GM23248 (cell line): ENCODE measurements around the gene UBE2I. TPM values are rescaled to one million over a fixed set of nuclear protein-coding genes. Genes with fewer than 3 reads are reported as not detected.

Source experiments
- DNase-seq: peaks from one replicate; pipeline ENCODE4 v3.0.0-alpha.2; 2015
- H2AFZ ChIP-seq: fragments of 200-600 bp; sonication (generic); 2 replicates; pipeline ENCODE4 v1.6.1; 2016; ENCODE audit warnings: antibody characterized with exemption
- H3F3A ChIP-seq: fragments of 200-600 bp; sonication (generic); 2 replicates; pipeline ENCODE4 v1.6.1; 2016; ENCODE audit warnings: mild to moderate bottlenecking, antibody characterized with exemption, mixed run types; ENCODE audit not compliant: insufficient read depth
- H3K27ac ChIP-seq: fragments of 200-600 bp; sonication (generic); 2 replicates; pipeline ENCODE4 v1.5.1; 2016; ENCODE audit warnings: mild to moderate bottlenecking
- H3K27me3 ChIP-seq: fragments of 200-600 bp; sonication (generic); replicated peaks from 2 replicates; pipeline ENCODE4 v1.6.1; 2016; ENCODE audit warnings: mild to moderate bottlenecking; ENCODE audit not compliant: insufficient read depth
- H3K36me3 ChIP-seq: fragments of 200-600 bp; sonication (generic); 2 replicates; pipeline ENCODE4 v1.6.1; 2016; ENCODE audit warnings: low read depth, mild to moderate bottlenecking
- H3K4me1 ChIP-seq: fragments of 200-600 bp; sonication (generic); 2 replicates; pipeline ENCODE4 v1.6.1; 2016; ENCODE audit warnings: mild to moderate bottlenecking; ENCODE audit not compliant: insufficient read depth
- H3K4me2 ChIP-seq: fragments of 200-600 bp; sonication (generic); one replicate; pipeline ENCODE4 v1.6.1; 2016; ENCODE audit warnings: mild to moderate bottlenecking; ENCODE audit not compliant: unreplicated experiment
- H3K4me3 ChIP-seq: fragments of 200-600 bp; sonication (generic); 2 replicates; pipeline ENCODE4 v1.5.1; 2016; ENCODE audit warnings: mild to moderate bottlenecking
- H3K79me2 ChIP-seq: fragments of 200-600 bp; sonication (generic); 2 replicates; pipeline ENCODE4 v1.6.1; 2016; ENCODE audit warnings: mild to moderate bottlenecking; ENCODE audit not compliant: insufficient read depth
- H3K9ac ChIP-seq: fragments of 200-600 bp; sonication (generic); 2 replicates; pipeline ENCODE4 v1.6.1; 2016; ENCODE audit warnings: mild to moderate bottlenecking
- H3K9me2 ChIP-seq: fragments of 200-600 bp; sonication (generic); 2 replicates; pipeline ENCODE4 v1.6.1; 2016; ENCODE audit warnings: mixed run types, mild to moderate bottlenecking, moderate library complexity; ENCODE audit not compliant: insufficient read depth
- H3K9me3 ChIP-seq: fragments of 200-600 bp; sonication (generic); one replicate; pipeline ENCODE4 v1.6.1; 2017; ENCODE audit warnings: low read depth
- H4K20me1 ChIP-seq: fragments of 200-600 bp; sonication (generic); 2 replicates; pipeline ENCODE4 v1.6.0; 2016; ENCODE audit not compliant: insufficient read depth
- EZH2 ChIP-seq: fragments of 200-600 bp; sonication (generic); IDR thresholded peaks from 2 replicates; pipeline ENCODE4 v1.6.1; 2018; ENCODE audit warnings: antibody characterized with exemption, mild to moderate bottlenecking; ENCODE audit not compliant: insufficient read depth, poor library complexity, severe bottlenecking
- EZH2phosphoT487 ChIP-seq: fragments of 200-600 bp; sonication (generic); IDR thresholded peaks from 2 replicates; pipeline ENCODE4 v1.6.1; 2018; ENCODE audit warnings: antibody characterized with exemption, moderate library complexity, mild to moderate bottlenecking, low read depth; ENCODE audit not compliant: insufficient read depth
- WGBS, 2 experiments: methylation state at CpG; one replicate each; pipeline ENCODE4 v1.1.6; 2015 to 2017; ENCODE audit warnings: low lambda C conversion rate in 2 of 2, low coverage in 1 of 2; ENCODE audit errors: missing lambda C conversion rate in 2 of 2; 5-methylcytosine and 5-hydroxymethylcytosine counted together
- in situ Hi-C: fragments of 300-500 bp; cut with MboI; formaldehyde crosslinking; loops from 2 replicates; pipeline ENCODE4 v1.15.0; 2020
- polyA plus RNA-seq: library from polyadenylated mRNA; unstranded; fragments of >200 nt; fragmentation: Nextera tagmentation; extraction: Ambion mirVana; gene quantifications from 2 replicates; pipeline ENCODE4 v1.2.1, GENCODE V29; 2016
- total RNA-seq: library from RNA; depleted of rRNA; stranded (reverse); fragments of >200 nt; shearing (Covaris generic); gene quantifications from 2 replicates; pipeline ENCODE4 v1.2.3, GENCODE V29; 2014

Gene UBE2I
- total and polyA plus RNA-seq, 2 experiments from 2014 or later: 77.7 to 134 TPM

GRCh38 chr16:1298406-1298805, 11.0 kb upstream of the UBE2I start:
- Histone ChIP-seq H3K9me2 (no peaks in the 10 kb centered on the region), H3K79me2 (no peaks in the 10 kb centered on the region), H3K4me1 (no peaks in the 10 kb centered on the region), H3K9ac (no peak overlapping the region), H3K4me3 (no peak overlapping the region), H3K36me3 (no peaks in the 10 kb centered on the region), H3K27ac (no peak overlapping the region), H3K9me3 (no peaks in the 10 kb centered on the region), H2AFZ (no peak overlapping the region), H3K27me3 (peaks cover 16% of the 10 kb centered on the region), H3F3A (no peaks in the 10 kb centered on the region), H3K4me2 (no peak overlapping the region), H4K20me1 (no peaks in the 10 kb centered on the region)
- TF ChIP-seq EZH2phosphoT487 (no peak), EZH2 (no peak)
- in situ Hi-C loops: no loop called here
- no peak for DNase-seq
- WGBS, 2 experiments: 83 to 92% methylated on average over 14 of the region's 14 CpGs

GRCh38 chr16:1299012-1299867, 10.2 kb upstream of the UBE2I start:
- H3K9me2 ChIP-seq: no peaks in the 10 kb centered on the region
- H3K36me3 ChIP-seq: no peaks in the 10 kb centered on the region
- H3K4me3 ChIP-seq: no peak overlapping the region
- H3F3A ChIP-seq: no peaks in the 10 kb centered on the region
- peaks cover 13% of the 10 kb centered on the region; the same call in 1 of the 2 replicates for H3K27me3 ChIP-seq
- no peaks in the 10 kb centered on the region for H4K20me1 ChIP-seq
- no peak for DNase-seq
- no peaks in the 10 kb centered on the region for H3K4me1 ChIP-seq
- H3K9ac ChIP-seq: no peak overlapping the region
- H3K4me2 ChIP-seq: no peak overlapping the region
- no peak for TF ChIP-seq EZH2
- no peak for TF ChIP-seq EZH2phosphoT487
- H3K79me2 ChIP-seq: no peaks in the 10 kb centered on the region
- no peak overlapping the region for H3K27ac ChIP-seq
- in situ Hi-C loops: no loop called here
- WGBS, 2 experiments: 60 to 63% methylated on average over 29 to 31 of the region's 31 CpGs
- no peak overlapping the region for H2AFZ ChIP-seq
- no peaks in the 10 kb centered on the region for H3K9me3 ChIP-seq

- H4K20me1 ChIP-seq: no peaks in the 10 kb centered on the region
- no peaks in the 10 kb centered on the region for H3K9me2 ChIP-seq
- no peaks in the 10 kb centered on the region for H3K36me3 ChIP-seq
- H3F3A ChIP-seq: no peaks in the 10 kb centered on the region
- H3K9ac ChIP-seq: no peak overlapping the region
- peaks cover 13% of the 10 kb centered on the region; the same call in 1 of the 2 replicates for H3K27me3 ChIP-seq
- no peaks in the 10 kb centered on the region for H3K4me1 ChIP-seq
- H3K79me2 ChIP-seq: no peaks in the 10 kb centered on the region
- no peak overlapping the region for H3K4me3 ChIP-seq
- no peak overlapping the region for H3K4me2 ChIP-seq
- 80 to 81% methylated on average over 12 of the region's 12 CpGs for WGBS, 2 experiments
- H3K9me3 ChIP-seq: no peaks in the 10 kb centered on the region
- no peak overlapping the region for H3K27ac ChIP-seq
- TF ChIP-seq EZH2phosphoT487: no peak
- no peak for TF ChIP-seq EZH2
- in situ Hi-C loops: no loop called here
- H2AFZ ChIP-seq: no peak overlapping the region
- no peak for DNase-seq
Observed at GRCh38 chr16:1299868-1300203, 9.6 kb upstream of the UBE2I start.

GRCh38 chr16:1300664-1301476, 8.6 kb upstream of the UBE2I start:
- Histone ChIP-seq H3K9ac (no peak overlapping the region), H3K4me2 (peak overlapping the region; percentile 24), H4K20me1 (no peaks in the 10 kb centered on the region), H3K79me2 (no peaks in the 10 kb centered on the region), H3K4me3 (no peak overlapping the region), H2AFZ (0 out of 2 replicates have a peak overlapping the region, but pooled peaks have one; percentile 53), H3K9me3 (no peaks in the 10 kb centered on the region), H3K4me1 (no peaks in the 10 kb centered on the region), H3K9me2 (no peaks in the 10 kb centered on the region), H3K27me3 (peaks cover 7% of the 10 kb centered on the region; the same call in 1 of the 2 replicates), H3K27ac (no peak overlapping the region), H3K36me3 (no peaks in the 10 kb centered on the region), H3F3A (no peaks in the 10 kb centered on the region)
- in situ Hi-C loops: no loop called here
- DNase-seq: peak; percentile 78
- no peak for TF ChIP-seq EZH2phosphoT487
- TF ChIP-seq EZH2: no peak
- 15 to 16% methylated on average over 30 to 34 of the region's 42 CpGs for WGBS, 2 experiments
